ENCODE measurements around the gene CNR2. TPM values are rescaled to one million over a fixed set of nuclear protein-coding genes. Genes with fewer than 3 reads are reported as not detected.
"Not testable (repeated sequence)": the region's sequence is repeated elsewhere in the genome, so short reads cannot be mapped to it uniquely, and the experiment has no call there.

CNR2 gene
- total RNA-seq, 1 donor from 2014 or later: not detected

DNA sequence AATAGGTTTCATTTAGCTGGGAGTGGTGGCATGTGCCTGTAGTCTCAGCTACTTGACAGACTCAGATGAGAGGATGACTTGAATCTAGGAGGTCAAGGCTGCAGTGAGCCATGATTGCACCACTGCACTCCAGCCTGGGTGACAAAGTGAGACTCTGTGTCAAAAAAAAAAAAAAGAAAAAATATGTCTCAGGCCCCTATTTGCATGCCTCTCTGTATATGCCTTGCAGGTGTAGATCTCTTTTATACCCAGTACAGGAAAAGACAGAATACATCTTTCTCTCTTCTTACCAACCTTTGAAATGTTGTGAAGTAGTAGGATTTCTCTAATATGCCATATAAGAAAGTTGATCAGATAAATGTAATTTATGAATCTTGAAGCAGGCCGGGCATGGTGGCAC is 6.4 kb downstream of the CNR2 start:
- no peak for TF ChIP-seq CTCF (IDR thresholded peaks at IDR 0.05; ENCODE audit: insufficient read depth, low read length, severe bottlenecking)
- H3K36me3 ChIP-seq (ENCODE audit: control insufficient read depth, insufficient read depth, low read length): no peaks in the 10 kb centered on the region
- DNase-seq (ENCODE audit: low read depth) (no peak), FAIRE-seq (no peak)
- peaks cover 17% of the 10 kb centered on the region for H3K27me3 ChIP-seq (ENCODE audit: control insufficient read depth, insufficient read depth, low read length)
- no peak overlapping the region for H3K4me3 ChIP-seq (ENCODE audit: low read depth, low read length)

DNA sequence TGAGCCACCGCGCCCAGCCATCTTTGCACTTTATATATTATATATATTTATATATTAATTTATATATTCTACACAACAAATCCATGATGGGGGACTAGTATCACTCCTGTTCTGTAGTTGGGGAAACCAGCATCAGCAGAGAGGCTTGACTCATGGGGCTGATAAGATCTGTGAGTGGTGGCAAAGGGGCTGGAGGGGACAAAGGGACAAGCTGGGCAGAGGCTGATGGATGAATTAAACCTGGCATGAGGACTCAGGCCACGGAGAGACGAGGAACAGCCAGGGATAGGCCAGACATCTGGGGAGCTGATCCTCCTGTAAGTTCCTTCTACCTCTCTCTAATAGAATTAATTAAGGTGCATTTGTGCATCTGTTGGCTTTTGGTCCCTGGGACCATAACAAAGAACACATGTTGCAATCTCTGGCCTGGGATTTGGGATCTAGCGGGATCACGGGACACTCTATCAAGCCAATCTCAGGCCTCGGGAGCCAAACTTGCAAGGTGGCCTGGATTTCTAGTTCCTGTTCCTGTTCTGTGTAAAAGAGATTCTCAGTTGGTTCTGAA is 7.6 kb downstream of the CNR2 start:
- no peak for TF ChIP-seq CTCF (IDR thresholded peaks at IDR 0.05; ENCODE audit: insufficient read depth, low read length, severe bottlenecking)
- no peak for FAIRE-seq

DNA sequence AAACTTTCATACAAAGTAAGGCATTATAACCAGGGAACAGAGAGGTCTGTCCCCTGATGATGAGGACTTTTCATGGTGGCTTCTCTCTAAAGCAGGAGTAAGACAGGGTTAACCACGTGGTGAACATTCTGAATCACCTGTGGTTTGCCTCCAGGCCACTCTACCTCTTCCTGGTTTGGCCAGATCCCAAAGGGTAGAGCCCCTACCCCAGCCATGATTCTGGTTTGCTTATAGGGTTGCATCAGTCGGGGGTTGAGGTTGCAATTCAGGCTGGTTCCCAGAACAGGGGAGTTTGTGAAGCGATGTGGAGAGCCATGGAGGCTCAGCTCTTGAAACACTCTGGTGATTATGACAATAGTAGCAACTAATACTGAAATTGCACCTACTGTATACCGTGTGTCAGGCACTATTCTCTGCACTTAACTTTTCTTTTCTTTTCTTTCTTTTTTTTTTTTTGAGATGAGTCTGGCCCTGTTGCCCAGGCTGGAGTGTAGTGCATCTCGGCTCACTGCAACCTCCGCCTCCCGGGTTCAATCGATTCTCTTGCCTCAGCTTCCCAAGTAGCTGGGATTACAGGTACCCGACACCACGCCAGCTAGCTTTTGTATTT is 8.3 kb downstream of the CNR2 start:
- peak; percentile 68 for DNase-seq (ENCODE audit: low read depth)
- peak; percentile 88 for FAIRE-seq
- TF ChIP-seq CTCF (IDR thresholded peaks at IDR 0.05; ENCODE audit: insufficient read depth, low read length, severe bottlenecking): no peak
- H3K4me3 ChIP-seq (ENCODE audit: low read depth, low read length): no peak overlapping the region
- H3K27me3 ChIP-seq (ENCODE audit: control insufficient read depth, insufficient read depth, low read length): peaks cover 17% of the 10 kb centered on the region
- H3K36me3 ChIP-seq (ENCODE audit: control insufficient read depth, insufficient read depth, low read length): no peaks in the 10 kb centered on the region

More for the DNA sequence above, 7.6 kb downstream of the CNR2 start:
- no peak overlapping the region for H3K4me3 ChIP-seq (ENCODE audit: low read depth, low read length)
- H3K27me3 ChIP-seq (ENCODE audit: control insufficient read depth, insufficient read depth, low read length): peaks cover 17% of the 10 kb centered on the region
- DNase-seq (ENCODE audit: low read depth): no peak
- no peaks in the 10 kb centered on the region for H3K36me3 ChIP-seq (ENCODE audit: control insufficient read depth, insufficient read depth, low read length)

DNA sequence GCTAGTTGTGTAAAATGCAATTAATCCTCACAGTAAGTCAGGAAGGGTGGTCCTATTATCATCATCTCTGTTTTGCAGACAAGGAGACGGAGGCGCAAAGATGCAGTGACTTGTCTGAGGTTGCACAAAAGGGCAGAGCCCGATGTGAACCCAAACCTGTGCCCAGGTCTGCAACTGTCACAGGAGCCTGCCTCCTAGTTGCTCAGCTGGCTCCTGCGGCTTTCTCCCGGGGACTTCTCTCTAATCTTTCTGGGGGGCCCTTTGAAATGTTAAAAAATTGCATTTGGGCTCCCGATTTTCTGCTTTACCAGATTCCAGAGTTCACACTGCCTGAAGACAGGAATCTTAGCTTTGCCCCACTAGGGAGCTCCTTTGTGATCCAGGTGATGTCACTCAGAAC is 9.4 kb downstream of the CNR2 start:
- DNase-seq (ENCODE audit: low read depth): no peak
- no peak for FAIRE-seq
- no peaks in the 10 kb centered on the region for H3K36me3 ChIP-seq (ENCODE audit: control insufficient read depth, insufficient read depth, low read length)
- no peak for TF ChIP-seq CTCF (IDR thresholded peaks at IDR 0.05; ENCODE audit: insufficient read depth, low read length, severe bottlenecking)
- H3K27me3 ChIP-seq (ENCODE audit: control insufficient read depth, insufficient read depth, low read length): peaks cover 13% of the 10 kb centered on the region
- H3K4me3 ChIP-seq (ENCODE audit: low read depth, low read length): no peak overlapping the region

DNA sequence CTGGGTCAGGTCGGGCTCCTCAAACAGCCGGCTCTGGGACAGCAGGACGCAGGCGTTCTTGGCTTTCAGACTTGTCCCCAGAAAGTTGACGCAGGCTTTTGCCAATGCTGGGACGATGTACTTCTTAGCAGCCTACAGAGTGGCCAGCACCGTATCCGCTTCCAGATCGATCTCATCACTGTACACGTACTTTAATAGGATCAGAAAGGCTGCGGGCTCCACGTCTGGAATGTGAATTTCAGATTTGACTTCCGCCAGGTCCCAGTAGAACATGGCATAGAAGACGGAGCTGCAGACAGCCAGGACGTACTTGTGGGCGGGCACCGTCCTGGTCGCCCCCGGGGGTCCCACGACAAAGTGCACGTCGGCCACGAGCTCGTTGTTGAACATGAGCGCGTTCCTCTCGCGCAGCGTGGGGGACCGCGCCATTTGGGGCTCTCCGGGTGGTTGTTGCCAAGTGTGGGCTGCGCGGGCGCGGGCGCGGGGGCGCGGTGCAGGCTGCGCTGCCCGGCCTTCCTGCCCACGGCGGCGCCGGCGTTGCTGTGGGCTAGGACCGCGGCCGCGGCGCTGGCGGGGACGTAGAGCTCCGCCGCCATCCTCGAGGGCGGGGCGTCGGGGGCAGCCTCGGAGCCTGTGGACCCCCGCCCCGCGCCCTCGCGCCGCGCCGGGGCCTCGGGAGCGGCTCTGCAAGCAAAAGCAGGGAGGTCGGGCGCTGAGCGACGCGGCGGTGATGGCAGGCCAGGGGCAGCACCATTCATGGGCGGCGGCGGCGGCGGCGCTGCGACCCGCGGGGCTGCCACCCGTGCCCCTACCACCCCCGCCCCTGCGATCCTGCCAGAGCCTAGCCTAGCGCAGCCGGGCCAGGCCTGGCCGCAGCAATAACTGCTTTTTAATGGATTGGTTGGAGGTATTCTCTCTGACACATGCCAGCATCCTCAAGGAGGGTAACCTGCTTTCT is 10.6 kb downstream of the CNR2 start:
- no peak for TF ChIP-seq CTCF (IDR thresholded peaks at IDR 0.05; ENCODE audit: insufficient read depth, low read length, severe bottlenecking)
- H3K4me3 ChIP-seq (ENCODE audit: low read depth, low read length): no peak overlapping the region
- no peaks in the 10 kb centered on the region for H3K36me3 ChIP-seq (ENCODE audit: control insufficient read depth, insufficient read depth, low read length)
- FAIRE-seq (no peak), DNase-seq (ENCODE audit: low read depth) (no peak)
- peaks cover 11% of the 10 kb centered on the region for H3K27me3 ChIP-seq (ENCODE audit: control insufficient read depth, insufficient read depth, low read length)

GRCh38 chr1:23900017-23900416 is 13.1 kb downstream of the CNR2 start:
- H3K27me3 ChIP-seq (ENCODE audit: control insufficient read depth, insufficient read depth, low read length): peaks cover 11% of the 10 kb centered on the region
- not testable (repeated sequence) for FAIRE-seq; DNase-seq (ENCODE audit: low read depth); H3K4me3 ChIP-seq (ENCODE audit: low read depth, low read length); H3K36me3 ChIP-seq (ENCODE audit: control insufficient read depth, insufficient read depth, low read length)

Data from bronchial epithelial cell (primary cell).